Stomach (tissue), 9 donors: Measurements from ENCODE around the gene LRCH4. TPM values are rescaled to one million over a fixed set of nuclear protein-coding genes. Genes with fewer than 3 reads are reported as not detected.

ENCODE experiments used
- DNase-seq, 2 donors: peaks; one replicate each; pipeline versions ENCODE4 v3.0.0 to v3.0.0-alpha.2; 2013 to 2019
- H3K27ac ChIP-seq, 5 donors: fragments of 200-600 bp in 4 of 5; sonication (generic) in 4 of 5; one replicate each; pipeline ENCODE4 v1.5.1; 2013 to 2019; ENCODE audit warnings: mild to moderate bottlenecking in 1 of 5, moderate library complexity in 1 of 5
- H3K27me3 ChIP-seq, 3 donors: fragments of 200-600 bp; sonication (generic); one replicate each; pipeline ENCODE4 v1.5.1; 2017 to 2019; ENCODE audit warnings: mixed run types in 1 of 3
- H3K36me3 ChIP-seq, 4 donors: fragments of 200-600 bp; sonication (generic); 1 replicate in 3 of 4; 2 replicates in 1 of 4; pipeline ENCODE4 v1.5.1; 2016 to 2019
- H3K4me1 ChIP-seq, 4 donors: fragments of 200-600 bp; sonication (generic); one replicate each; pipeline ENCODE4 v1.5.1; 2016 to 2019
- H3K4me3 ChIP-seq, 4 donors: fragments of 200-600 bp; sonication (generic) in 3 of 4; one replicate each; pipeline ENCODE4 v1.5.1; 2016 to 2019; ENCODE audit warnings: mild to moderate bottlenecking in 1 of 4
- H3K9me3 ChIP-seq, 4 donors: fragments of 200-600 bp; sonication (generic); one replicate each; pipeline ENCODE4 v1.5.1; 2016 to 2019
- EP300 ChIP-seq: sonication (generic); formaldehyde crosslinking; IDR thresholded peaks from one replicate; pipeline ENCODE4 v1.6.1; 2017; ENCODE audit warnings: antibody characterized with exemption
- POLR2A ChIP-seq, 4 donors: fragments of 450-650 bp; IDR thresholded peaks; one replicate each; pipeline ENCODE4 v1.6.1; 2016; ENCODE audit warnings: antibody characterized with exemption in 4 of 4, control low read depth in 2 of 4, mild to moderate bottlenecking in 1 of 4, moderate library complexity in 1 of 4
- POLR2AphosphoS5 ChIP-seq, 3 donors: sonication (generic); formaldehyde crosslinking; IDR thresholded peaks; one replicate each; pipeline ENCODE4 v1.6.1; 2016; ENCODE audit warnings: antibody characterized with exemption in 3 of 3
- WGBS, 5 donors: extraction: QIAGEN DNeasy Blood & Tissue Kit in 3 of 5; methylation state at CpG; one replicate each; pipeline versions ENCODE4 v1.1.5 to v1.1.7; 2013 to 2018; 5-methylcytosine and 5-hydroxymethylcytosine counted together
- intact Hi-C: fragments of 100-400 bp; cut with DNase I; formaldehyde crosslinking; loops from one replicate; pipeline ENCODE4 v1.15.1; 2023; ENCODE audit warnings: low total_unique reads
- polyA plus RNA-seq, 3 donors: library from polyadenylated mRNA; stranded (reverse); fragments of 200-250 nt; gene quantifications; one replicate each; pipeline ENCODE4 v1.2.3, GENCODE V29; 2013
- total RNA-seq, 5 donors: library from RNA; depleted of rRNA; stranded (reverse); fragments of >200 nt; gene quantifications; one replicate each; pipeline versions ENCODE4 v1.1.0 to v1.2.3, GENCODE V29; 2014 to 2016
- TF ChIP-seq, protein P1 (sequence below), 7 experiments: fragments of 450-650 bp in 4 of 7; fragments of 200-600 bp in 3 of 7; sonication (generic) in 3 of 7; IDR thresholded peaks; one replicate each; pipeline ENCODE4 v1.5.1; 2016 to 2019; ENCODE audit warnings: antibody characterized with exemption in 7 of 7, control low read depth in 2 of 7, mild to moderate bottlenecking in 1 of 7
- donor health status: healthy with polysubstance abuse.
- donor health status: Bipolar disorder and iron deficiency.
- donor health status: healthy.

LRCH4 gene
- total and polyA plus RNA-seq, 8 donors, result 23.5 to 263 (median 46.9) TPM

DNA sequence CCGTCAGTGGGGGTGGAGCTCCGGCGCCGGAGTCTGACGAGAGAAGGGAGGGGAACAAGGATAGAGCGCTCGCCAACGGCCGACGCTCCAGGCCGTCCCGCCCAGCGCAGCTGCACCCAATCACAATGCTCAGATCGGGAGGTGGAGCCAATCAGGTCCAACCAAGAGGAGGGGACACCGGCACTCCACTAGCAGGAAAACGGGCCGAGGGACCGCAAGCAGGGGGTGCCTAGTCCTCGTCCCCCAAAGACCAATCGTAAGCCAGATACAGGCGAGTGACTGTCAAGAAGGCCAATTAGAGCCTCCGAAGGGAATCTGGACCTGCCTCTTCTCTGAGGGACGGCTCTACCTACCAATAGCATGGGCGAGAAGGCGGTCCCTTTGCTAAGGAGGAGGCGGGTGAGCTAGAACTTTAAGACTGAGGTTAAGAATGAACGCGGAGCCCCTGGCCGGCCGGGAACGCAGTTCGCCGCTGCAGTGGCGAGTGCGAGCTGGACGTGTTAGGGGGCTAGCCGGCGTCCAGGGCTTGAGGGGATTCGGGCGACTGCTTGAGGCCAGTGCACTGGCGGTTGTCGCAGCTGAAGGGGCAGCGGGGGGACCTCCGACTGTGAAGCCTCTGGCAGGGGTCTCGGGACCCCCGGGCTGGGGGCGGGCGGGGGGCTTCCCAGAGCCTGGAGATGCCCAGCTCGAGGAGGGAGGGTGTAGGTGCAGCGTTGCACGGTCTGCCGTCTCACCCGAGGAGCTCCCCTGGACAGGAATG lies 517 bp upstream of the LRCH4 start, which contains the start of gene FBXO24:
Gene FBXO24, plus strand, starts transcription at position 63 of the 760 bp plus-strand sequence. Its CDS starts 298 bp downstream, at position 361.
- intact Hi-C loops, result no loop called here
- H3K36me3 ChIP-seq, result peaks cover 9 to 14% (median 12%) of the 10 kb centered on the region in 4 donors
- H3K27me3 ChIP-seq, result peaks cover 0 to 17% (median 0%) of the 10 kb centered on the region in 3 donors
- peaks cover 35 to 51% (median 49%) of the 10 kb centered on the region in 4 donors for H3K4me1 ChIP-seq
- 0 to 1% (median 0%) methylated on average over 29 to 53 of the region's 53 CpGs for WGBS, 5 donors
- peak within 1 kb of the TSS; percentile 88 to 97 (median 90) for H3K4me3 ChIP-seq
- no peaks in the 10 kb centered on the region for H3K9me3 ChIP-seq
- H3K27ac ChIP-seq, result peak within 1 kb of the TSS; percentile 95 to 99 (median 99)
- peak; percentile 99 to 100 for DNase-seq
- TF ChIP-seq POLR2AphosphoS5 (IDR thresholded peaks at IDR 0.05), result peak in 1 of 3 donors; percentile 44
- TF ChIP-seq POLR2A (IDR thresholded peaks at IDR 0.05), result no peak
- TF ChIP-seq, protein P1, sequence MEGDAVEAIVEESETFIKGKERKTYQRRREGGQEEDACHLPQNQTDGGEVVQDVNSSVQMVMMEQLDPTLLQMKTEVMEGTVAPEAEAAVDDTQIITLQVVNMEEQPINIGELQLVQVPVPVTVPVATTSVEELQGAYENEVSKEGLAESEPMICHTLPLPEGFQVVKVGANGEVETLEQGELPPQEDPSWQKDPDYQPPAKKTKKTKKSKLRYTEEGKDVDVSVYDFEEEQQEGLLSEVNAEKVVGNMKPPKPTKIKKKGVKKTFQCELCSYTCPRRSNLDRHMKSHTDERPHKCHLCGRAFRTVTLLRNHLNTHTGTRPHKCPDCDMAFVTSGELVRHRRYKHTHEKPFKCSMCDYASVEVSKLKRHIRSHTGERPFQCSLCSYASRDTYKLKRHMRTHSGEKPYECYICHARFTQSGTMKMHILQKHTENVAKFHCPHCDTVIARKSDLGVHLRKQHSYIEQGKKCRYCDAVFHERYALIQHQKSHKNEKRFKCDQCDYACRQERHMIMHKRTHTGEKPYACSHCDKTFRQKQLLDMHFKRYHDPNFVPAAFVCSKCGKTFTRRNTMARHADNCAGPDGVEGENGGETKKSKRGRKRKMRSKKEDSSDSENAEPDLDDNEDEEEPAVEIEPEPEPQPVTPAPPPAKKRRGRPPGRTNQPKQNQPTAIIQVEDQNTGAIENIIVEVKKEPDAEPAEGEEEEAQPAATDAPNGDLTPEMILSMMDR (IDR thresholded peaks at IDR 0.05), result no peak
- TF ChIP-seq EP300, result no peak

DNA sequence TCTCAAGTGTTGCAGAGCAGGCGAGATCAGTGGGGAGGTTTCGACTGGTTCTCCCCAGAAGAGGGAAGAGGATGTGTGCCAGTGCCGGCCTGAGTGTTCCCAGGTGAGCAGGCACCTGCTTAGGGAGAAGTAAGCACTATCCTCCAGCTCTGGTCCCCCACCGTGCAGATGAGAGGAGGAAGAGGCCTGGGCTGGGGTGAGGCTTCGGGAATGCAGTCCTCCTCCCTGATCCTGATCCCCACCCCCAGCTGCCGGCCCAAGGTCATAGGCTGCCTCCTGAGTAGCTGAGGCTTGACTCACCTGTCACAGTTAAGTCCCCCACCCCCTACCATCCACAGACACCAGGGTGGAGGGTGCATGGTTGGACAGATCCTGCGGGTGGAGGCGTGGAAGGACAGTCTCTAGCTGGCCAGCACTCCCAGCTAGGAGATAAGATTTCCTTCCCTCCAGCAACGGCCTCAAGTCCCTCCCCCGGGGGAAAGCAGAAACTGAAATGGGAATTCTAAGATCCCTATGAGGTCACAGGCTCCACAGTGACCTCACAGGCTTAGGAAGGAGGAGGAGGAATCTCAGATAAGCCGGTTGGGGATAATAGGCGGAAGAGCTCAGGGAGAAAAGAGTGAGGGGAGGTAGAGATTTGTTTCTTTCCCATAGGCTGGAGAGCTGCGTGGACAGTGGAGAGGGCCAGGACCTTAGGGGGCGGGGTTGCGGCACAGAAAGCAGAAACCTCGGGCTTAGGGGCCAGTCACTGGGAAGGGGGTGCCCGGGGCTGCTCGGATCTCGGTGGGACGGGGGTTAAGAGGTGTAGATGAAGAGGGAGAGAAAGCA lies 1.0 kb downstream of the LRCH4 start:
- Histone ChIP-seq H3K4me3 (peak overlapping the region; percentile 70 to 97 (median 90)), H3K4me1 (peaks cover 35 to 54% (median 49%) of the 10 kb centered on the region in 4 donors), H3K9me3 (no peaks in the 10 kb centered on the region), H3K27me3 (peaks cover 0 to 8% (median 0%) of the 10 kb centered on the region in 3 donors), H3K27ac (peak overlapping the region; percentile 95 to 99 (median 99)), H3K36me3 (peaks cover 20 to 30% (median 27%) of the 10 kb centered on the region in 4 donors)
- peak; percentile 43 to 86 for DNase-seq
- TF ChIP-seq POLR2A (IDR thresholded peaks at IDR 0.05), result no peak
- no peak for TF ChIP-seq EP300
- TF ChIP-seq POLR2AphosphoS5 (IDR thresholded peaks at IDR 0.05), result no peak
- TF ChIP-seq, protein P1 (IDR thresholded peaks at IDR 0.05), result no peak
- intact Hi-C loops, result no loop called here
- 2 to 5% (median 4%) methylated on average over 19 to 20 of the region's 20 CpGs for whole genome bisulfite sequencing, 5 donors

DNA sequence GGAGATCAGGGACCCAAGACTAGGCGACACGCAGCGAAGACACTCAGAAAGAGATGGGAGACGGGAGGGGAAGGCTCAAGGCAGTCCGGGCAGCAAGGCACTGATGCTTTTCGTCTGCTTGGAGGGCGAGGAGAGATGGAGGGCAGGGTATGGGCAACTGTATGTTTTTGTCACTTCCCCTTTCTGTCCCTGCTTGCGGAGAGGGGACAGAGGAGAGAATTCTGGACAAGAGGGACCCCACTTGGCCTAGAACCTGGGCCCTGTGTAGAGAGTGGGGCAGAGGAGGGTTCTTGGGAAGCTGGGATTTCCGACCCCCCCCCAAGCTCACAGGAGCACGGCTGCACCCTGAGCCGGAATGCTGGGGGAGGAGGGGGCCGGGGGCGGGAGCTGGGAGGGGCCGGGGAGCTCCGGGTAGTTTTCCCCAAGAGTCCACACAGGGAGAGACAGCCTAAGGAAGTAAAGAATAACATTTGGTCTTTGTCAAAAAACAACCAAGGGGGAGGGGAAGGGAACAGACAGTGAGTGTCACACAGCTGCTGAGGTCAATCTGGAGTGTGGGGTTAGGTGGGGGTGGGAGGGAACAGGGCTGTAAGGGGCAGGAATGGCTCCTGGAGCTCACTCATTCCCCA lies 1.8 kb downstream of the LRCH4 start:
- intact Hi-C loops, result no loop called here
- Histone ChIP-seq H3K36me3 (peaks cover 26 to 37% (median 34%) of the 10 kb centered on the region in 4 donors), H3K9me3 (no peaks in the 10 kb centered on the region), H3K4me1 (peaks cover 35 to 54% (median 49%) of the 10 kb centered on the region in 4 donors), H3K27me3 (peaks cover 0 to under 1% (median 0%) of the 10 kb centered on the region in 3 donors), H3K4me3 (peak overlapping the region; percentile 70 to 97 (median 90)), H3K27ac (peak overlapping the region; percentile 95 to 99 (median 99))
- DNase-seq, result peak in 1 of 2 donors; percentile 71
- TF ChIP-seq POLR2A (IDR thresholded peaks at IDR 0.05) (no peak), POLR2AphosphoS5 (IDR thresholded peaks at IDR 0.05) (peak in 1 of 3 donors; percentile 2)
- WGBS, 5 donors, result 30 to 40% (median 34%) methylated on average over 14 to 15 of the region's 15 CpGs

DNA sequence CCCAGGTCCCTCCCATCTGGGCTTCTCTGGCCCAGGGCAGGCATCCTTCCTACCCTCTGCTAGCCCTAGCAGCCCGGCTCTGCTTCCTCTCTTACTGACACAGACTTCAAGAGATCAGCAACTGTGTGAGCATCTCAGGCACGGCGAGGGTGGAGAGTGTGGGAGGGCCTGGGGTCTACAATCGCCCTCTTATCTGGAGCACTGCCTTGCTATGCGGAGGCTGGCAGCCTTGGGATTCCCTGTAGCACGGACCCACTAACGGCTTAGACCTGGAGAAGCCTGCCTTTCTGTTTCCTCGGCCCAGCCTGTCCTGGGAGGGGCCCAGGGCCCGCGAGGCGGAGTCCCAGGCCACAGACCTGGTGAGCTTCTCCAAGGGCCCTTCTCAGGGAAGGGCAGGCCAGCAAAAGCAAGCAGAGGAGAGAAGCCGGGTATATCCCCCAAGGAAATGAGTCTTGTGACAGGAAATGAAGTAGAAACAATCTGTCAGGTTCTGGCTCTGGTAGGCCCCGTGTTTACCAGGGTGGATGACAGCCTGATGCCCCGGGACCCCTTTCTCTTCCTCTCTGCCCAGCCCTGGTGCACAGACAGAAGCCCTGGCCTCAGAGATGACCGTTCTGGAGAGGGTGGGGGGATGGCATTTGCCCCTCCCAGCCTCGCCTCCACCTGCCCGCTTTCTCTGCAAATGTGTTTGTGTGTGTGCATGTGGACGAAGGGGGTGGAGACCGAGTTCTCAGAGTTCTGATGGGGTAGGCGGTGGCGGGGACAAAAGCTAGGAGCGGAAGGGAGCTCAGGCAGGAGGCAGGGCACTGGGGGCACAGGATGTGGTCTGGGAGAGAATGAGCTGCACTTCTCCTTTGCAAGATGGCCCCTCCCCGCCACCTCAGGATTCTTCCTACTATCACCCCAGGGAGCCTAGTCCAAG lies 2.5 kb downstream of the LRCH4 start:
- peak overlapping the region; percentile 70 to 97 (median 90) for H3K4me3 ChIP-seq
- peaks cover 34 to 45% (median 42%) of the 10 kb centered on the region in 4 donors for H3K36me3 ChIP-seq
- peak overlapping the region; percentile 16 to 99 (median 97) for H3K27ac ChIP-seq
- H3K27me3 ChIP-seq, result no peaks in the 10 kb centered on the region
- peak in 1 of 3 donors; percentile 4 for TF ChIP-seq POLR2AphosphoS5 (IDR thresholded peaks at IDR 0.05)
- TF ChIP-seq, protein P1 (IDR thresholded peaks at IDR 0.05), result no peak
- WGBS, 5 donors, result 15 to 29% (median 20%) methylated on average over 21 to 23 of the region's 23 CpGs
- H3K9me3 ChIP-seq, result no peaks in the 10 kb centered on the region
- intact Hi-C loops, result no loop called here
- DNase-seq, result peak; percentile 61 to 79
- peaks cover 35 to 54% (median 49%) of the 10 kb centered on the region in 4 donors for H3K4me1 ChIP-seq
